ENCODE measurements around the gene SNX5.

The SNX5 gene

DNA sequence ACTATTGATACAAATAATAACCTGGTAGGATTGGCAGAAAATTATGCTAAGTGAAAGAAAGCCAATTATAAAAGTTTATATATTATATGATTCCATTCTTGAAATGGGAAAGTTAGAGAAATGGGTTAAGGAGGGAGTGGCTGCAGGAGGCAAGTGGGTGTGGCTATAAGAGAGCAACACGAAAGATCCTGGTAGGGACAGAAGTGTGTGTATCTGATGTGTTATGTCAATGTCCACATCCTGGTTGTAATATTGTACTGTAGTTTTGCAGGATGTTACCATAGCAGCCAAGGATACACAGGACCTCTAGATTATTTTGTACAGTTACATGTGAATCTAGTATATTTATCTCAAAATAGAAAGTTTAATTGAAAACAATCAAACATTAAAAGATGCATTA, 46.8 kb downstream of the SNX5 start:
- DNase-seq, result no peak

DNA sequence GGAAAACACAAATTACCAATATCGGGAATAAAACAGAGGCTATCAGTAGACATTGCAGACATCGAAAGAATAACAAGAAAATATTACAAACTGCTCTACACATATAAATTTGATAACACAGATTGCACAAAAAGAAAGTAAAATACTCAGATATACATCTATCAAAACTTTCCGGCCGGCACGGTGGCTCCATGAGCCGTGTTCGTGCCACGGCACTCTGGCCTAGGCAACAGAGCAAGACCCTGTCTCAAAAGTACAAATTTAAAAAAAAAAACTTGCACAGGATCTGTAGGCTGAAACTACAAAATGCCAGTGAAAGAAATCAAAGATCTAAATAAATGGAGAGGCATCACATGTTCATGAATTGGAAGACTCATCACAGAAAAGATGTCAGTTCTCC, 49.4 kb downstream of the SNX5 start:
- no peak for DNase-seq

DNA sequence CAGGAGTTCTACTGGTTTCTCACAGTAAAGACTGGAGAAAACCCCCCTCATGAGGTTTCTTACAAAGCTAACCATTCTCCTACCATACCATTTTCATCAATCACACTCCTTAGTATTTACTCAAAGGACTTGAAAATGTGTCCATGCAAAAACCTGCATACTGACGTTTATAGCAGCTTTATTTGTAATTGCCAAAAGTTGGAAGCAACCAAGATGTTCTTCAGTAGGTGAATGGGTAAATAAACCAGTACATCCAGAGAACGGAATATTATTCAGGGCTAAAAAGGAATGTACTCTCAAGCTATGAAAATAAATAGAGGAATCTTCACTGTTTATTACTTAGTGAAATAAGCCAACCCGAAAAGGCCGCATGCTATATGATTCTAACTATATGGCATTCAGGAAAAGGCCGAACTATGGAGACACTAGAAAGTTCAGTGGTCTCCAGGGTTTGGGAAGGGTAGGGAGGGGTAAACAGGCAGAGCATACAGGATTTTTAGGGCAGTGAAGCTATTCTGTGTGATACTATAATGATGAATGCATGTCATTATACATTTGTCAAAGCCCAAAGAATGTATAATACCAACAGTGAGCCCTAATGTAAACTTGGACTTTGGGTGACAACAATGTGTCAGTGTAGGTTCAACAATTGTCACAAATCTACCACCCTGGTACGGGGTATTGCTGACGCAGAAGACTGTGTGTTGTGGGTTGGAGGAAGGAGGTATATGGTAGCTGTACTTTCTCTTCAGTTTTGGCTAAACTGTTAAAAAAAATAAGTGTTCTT, 50.6 kb downstream of the SNX5 start:
- no peak for DNase-seq

DNA sequence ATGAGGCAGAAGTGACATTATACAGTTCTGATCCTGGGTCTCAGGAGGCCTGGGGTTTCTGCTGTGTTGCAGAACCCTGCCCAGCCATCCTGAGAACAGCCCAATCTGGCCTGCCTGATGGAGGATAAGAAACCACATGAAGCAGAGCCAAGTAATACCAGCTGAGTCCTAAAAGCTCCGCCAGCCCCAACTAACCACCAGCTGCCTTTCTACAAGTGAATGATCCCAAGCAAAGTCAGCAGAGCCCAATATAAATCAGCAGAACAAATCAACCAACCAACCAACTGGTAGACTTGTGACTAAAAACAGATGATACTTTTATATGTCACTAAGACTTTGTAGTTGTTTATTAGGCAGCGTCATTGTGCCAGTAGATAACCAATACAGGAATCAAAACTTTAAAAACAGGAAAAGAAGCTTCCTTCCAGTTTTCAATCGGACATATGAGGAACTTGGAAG, 52.1 kb downstream of the SNX5 start:
- DNase-seq, result no peak

DNA sequence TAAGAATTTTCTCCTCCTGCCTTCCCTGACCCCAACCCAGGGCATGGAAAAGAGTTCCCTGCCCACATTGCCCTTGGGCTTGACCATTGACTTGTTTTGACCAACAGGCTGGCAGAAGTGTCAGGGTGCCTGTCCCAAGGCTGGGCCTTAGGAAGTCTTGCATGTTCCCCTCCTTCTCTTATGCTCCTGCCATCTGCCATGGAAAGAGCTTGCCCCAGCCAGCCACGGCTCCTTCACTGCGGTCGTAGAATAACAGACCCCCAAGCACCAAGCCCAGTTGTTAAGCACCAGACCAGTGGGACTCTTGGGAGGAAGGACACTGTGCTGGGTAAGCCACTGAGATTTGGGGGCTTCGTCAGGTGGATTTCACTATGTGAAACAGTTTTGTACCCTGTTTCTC, 53.6 kb downstream of the SNX5 start:
- DNase-seq, result no peak

DNA sequence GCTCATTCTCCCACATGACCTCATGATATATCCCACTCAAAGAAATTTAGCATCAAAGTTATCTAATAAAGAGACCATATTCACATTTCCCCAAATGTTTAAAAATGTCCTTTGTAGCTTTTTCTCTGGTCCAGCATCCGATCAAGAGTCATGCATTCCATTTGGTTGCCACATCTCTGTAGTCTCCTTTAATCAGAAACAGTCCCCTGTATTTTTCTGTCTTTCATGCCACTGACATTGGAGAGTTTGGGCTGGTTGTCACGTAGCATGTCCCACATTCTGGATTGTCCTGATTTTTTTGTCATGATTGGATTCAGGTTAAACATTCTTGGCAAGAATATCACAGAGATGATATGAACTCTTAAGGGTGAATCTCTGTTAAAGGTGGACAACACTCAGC, 55.7 kb downstream of the SNX5 start:
- DNase-seq, result no peak

DNA sequence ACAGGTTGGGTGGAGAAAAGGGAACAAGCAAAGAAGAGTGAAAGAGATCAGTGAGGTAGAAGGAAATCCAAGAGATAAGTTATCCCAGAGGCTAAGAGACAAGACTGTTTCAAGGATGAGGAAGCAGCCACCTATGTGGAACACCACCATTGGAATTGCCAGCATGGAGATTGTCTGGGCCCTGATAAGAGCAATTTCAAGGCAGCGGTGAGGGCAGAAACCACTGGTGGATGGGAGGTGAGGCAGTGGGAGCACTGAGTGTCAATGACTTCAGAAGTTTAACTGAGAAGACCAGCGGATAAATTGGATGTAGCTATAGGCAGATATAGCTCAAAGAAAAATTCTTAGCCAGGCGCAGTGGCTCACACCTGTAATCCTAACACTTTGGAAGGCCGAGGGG, 56.7 kb downstream of the SNX5 start:
- no peak for DNase-seq

DNA sequence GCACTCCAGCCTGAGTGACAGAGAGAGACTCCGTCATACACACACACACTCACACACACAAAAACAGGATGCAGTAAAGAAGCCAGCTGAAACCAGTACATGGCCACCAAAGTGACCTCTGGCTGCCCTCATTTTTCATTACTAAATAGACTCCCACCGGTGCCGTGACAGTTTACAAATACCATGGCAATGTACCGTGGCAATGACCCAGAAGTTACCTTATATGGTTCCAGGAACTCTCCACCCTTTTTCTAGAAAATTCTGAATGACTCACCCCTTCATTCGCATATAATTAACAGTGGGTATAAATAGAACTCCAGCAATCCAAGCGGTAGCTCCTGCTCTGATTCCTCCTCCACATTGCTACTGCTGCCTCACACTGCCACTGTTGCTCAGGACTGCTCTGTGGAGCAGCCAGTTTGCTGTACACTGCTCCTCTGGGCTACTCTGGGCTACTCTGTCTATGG, 57.7 kb downstream of the SNX5 start:
- no peak for DNase-seq

DNA sequence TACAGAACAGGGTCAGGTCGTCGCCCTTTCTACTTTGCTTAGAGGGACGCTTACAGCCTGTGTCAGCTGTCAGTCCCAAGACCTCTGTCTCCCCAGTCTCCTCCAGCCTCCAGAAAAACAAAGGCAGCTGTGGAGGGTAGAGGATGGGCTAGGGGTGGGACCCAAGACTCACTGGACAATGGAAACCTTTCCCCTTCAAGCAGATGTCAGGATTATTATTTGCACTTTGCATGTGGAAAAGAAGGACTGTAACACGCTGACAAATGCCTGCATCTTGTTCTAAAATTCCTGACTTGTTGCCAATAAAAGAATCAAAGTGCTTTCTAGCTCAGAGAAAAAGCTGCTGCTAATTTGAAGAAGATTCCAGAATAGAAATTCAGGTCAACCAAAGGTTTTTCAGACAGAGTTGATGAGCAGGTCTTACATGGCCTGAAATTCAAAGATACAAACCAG, 58.7 kb downstream of the SNX5 start:
- no peak for DNase-seq

DNA sequence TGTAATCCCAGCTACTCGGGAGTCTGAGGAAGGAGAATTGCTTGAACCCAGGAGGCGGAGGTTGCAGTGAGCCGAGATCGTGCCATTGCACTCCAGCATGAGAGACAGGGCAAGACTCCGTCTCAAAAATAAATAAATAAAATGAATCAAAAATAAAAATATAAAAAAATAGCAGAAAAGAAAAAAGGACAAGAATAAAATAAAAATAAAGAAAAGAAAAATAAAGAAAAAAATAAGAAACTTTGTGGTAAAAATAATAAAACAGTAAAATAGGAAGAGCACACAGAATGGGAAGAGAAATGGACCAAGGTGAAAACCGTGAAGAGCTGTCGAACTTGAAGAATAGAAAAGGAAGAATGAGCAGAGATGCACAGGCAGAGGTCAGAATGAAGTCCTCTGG, 63.0 kb downstream of the SNX5 start:
- no peak for DNase-seq

DNA sequence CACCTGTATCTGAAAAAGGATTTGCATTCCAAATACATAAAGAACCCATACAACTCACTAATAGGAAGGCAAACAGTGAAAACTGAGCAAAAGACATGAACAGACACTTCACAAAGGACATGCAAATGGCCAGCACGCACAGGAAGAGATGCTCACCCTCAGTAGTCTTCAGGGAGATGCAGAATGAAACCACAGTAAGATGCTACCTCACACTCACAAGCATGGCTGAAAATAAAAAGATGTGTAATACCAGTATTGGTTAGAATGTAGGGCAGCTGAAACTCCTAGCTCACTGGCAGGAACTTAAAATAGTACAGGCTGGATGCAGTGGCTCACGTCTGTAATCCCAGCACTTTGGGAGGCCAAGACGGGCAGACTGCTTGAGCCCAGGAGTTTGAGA, 64.6 kb downstream of the SNX5 start:
- DNase-seq, result no peak

DNA sequence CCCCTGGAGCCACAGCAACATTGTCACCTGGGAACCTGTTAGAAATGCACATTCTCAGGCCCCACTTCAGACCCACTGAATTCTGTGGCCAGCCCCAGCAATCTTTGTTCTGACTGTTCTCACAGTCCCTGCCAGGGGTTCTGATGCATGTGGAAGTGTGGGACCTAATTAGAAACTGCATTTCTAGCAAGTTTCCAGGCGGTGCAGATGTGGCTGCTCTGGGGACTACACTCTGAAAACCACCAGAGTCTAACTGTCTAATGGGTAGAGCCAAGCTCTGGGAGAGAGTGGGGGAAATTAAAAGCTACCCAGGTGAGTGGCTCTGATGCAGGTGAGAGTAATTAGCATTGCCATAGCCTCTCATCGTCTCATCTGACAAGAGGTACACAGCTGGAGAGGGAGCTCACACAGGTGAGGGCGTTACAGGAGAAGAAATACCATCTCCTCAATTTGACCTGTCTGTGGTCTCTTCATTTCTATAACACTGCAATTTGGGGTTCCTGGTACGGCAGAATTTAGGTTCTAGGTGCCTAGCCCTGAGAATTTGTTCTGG, 66.0 kb downstream of the SNX5 start:
- no peak for DNase-seq

DNA sequence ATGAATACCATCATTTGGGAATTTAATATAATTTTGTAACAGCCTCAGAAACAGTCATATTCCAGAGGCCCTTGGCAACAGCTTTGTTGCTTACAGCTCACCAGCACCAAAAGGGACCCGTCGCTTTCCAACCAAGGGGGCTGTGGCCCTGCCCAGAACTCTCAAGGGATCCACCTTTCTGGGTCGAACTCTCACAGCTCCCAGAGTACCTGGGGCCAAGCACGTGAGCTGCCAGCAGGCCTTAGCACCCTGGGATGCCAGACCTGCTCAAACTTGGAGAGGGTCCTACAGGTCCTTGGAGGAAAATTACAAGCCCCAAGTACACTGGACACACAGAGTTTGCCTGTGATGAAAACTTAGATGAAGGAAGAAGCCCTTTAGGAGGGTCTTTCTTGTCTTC, 66.6 kb downstream of the SNX5 start:
- no peak for DNase-seq

DNA sequence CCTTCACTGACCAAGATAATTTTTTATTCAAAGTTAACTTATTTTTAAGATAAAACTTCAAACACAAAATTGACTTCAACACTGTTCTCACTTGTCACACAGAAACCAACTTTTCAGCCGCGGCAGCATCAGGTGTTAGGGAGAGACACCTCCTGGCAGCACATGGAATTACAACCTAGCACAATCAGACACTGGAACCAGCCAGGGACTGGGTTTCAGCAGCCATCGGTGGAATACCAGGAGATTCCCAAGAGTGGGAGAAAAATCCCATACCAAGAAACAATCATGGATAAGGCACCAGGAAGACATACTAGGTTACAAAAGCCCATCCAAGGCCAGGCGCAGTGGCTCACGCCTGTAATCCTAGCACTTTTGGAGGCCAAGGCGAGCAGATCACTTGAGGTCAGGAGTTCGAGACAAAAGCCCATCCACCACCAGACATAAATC, 70.0 kb downstream of the SNX5 start:
- DNase-seq, result peak; percentile 44

DNA sequence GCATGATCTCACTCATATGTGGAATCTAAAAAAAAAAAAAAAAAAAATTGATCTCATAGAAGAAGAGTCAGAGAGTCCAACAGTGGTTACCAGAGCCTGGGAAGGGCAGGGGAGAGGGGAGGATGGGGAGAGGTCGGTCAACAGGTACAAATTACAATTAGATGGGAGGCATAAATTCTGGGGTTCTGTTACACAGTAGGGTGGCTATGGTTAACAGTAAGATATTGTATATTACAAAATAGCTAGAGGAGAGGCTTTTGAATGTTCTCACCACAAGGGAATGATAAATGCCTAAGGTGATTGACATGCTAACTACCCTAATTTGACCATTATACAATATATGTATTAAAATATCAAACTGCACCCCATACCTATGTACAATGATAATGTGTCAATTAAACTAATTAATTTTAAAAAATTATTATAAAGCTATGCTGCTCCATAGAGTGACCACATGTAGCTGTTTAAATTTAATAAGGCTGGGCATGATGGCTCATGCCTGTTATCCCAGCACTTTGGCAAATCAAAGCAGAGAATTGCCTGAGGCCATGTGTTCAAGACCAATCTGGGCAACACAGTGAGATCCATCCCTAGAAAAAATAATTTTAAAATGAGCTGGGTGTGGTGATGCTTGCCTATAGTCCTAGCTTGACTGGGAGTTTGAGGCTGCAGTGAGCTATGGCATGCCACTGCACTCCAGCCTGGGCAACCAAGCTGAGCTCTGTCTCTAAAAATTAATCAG, 70.9 kb downstream of the SNX5 start:
- DNase-seq, result no peak

DNA sequence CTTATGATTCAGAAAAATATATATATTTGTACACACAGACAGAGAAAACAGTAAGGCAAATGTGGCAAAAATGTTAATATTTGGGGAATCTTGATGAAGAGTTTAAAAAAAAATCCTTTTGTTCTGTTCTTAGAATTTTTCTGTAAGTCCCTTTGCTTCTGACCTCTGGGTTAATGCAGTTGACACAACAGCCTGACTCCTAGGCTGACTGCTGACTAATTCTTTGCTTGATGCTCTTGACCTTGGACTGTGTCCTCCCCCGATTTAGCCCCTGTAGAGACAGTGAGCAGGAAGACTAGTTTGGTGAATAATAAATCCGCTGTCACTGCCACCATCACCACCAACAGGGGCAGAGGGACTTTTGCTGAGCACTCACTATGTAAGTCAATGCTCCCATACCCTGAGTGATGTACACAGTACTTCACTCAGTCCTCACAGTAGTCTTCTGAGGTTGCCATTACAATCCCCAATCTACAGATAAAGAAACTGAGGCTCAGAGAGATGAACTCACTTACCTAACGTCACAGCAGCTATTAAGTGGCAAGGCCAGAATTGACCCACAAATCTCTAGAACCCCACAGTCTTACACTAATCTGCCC, 71.7 kb downstream of the SNX5 start:
- no peak for DNase-seq

DNA sequence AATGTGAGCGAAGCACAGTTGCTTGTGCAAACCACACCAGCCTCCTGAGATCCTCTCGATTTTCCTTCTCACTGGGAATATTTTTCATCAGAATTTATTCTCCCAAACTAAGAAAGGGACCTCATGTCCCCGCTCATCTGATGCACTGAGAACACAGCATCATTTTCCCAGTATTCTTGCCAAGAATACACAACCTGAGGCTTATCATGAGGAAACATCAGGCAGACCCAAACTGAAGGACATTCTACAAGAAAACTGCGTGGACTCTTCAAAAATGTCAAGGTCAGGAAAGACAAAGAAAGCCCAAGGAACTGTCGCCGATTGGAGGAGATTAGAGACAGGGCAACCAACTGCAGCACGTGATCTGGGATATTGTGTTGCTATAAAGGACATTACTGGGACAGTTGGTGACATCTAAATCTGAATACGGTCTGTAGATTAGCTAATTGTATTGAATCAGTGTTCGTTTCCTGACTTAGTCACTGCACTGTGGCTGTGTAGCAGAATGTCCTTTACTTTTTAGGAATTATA, 72.3 kb downstream of the SNX5 start:
- peak; percentile 41 for DNase-seq

DNA sequence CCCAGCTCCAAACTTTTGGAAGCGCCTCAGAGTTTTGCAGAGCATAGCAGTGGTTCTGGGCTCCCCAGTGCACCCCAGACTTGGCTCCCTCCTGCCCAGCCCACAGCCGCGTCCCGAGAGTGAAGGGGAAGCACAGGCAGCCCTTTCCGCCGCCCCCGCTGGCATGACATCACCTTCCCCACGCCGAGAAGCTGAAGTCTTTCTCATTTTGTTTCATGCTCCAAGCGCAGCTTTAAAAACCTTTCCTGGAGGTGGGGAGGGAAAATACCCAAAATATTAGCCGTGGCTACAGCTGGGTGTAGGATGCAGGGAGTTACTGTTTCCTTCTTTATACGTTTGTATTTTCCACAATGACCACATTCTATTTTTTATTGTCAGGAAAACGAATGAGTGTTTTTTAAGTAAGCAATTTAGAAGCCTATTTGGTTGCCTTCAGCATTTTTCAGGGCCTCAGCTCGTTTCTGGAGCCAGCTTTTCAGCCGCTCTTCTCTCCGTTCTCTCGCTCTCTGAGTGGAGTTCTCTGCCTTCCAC, 72.9 kb downstream of the SNX5 start:
- DNase-seq, result peak; percentile 55

DNA sequence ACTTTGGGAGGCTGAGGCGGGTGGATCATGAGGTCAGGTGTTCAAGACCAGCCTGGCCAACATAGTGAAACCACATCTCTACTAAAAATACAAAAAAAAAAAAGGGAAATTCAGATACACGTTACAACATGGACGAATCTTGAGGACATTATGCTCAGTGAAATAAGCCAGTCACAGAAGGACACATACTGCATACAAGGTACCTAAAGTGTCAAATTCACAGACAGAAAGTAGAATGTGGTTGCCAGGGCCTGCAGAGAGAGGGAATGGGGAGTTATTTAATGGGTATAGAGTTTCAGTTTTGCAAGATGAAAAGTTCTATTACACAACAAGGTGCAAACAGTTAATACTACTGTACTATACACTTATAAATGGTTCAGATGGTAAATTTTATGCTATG, 75.1 kb downstream of the SNX5 start:
- DNase-seq, result no peak

DNA sequence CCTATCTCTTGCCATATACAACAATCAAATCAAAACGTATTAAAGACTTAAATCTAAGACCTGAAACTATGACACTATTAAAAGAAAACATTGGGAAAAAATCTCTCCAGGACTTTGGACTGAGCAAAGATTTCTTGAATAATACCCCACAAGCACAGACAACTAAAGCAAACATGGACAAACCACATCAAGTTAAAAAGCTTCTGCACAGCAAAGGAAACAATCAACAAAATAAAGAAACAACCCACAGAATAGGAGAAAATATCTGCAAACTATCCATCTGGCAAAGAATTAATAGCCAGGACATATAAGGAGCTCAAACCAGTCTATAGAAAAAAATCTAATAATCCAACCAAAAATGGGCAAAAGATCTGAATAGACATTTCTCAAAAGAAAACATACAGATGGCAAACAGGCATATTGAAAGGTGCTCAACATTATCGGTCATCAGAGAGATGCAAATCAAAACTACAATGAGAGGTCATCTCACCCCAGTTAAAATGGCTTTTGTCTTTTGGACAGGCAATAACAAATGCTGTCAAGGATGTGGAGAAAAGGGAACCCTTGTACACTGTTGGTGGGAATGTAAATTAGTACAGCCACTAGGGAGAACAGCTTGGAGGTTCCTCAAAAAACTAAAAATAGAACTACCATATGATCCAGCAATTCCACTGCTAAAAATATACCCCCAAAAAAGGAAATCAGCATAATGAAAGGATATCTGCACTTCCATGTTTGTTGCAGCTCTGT, 76.2 kb downstream of the SNX5 start:
- no peak for DNase-seq
